SK-N-MC (cell line): ENCODE data around the gene TMEM88.

Experiments used
- EZH2 ChIP-seq: fragments of 200-600 bp; sonication (generic); IDR thresholded peaks from one replicate; pipeline ENCODE4 v1.6.1; 2017; ENCODE audit warnings: antibody characterized with exemption
- POLR2AphosphoS5 ChIP-seq: IDR thresholded peaks from 2 replicates; pipeline ENCODE4 v1.6.1; 2012; ENCODE audit warnings: mild to moderate bottlenecking, low read depth, low read length, borderline replicate concordance

DNA sequence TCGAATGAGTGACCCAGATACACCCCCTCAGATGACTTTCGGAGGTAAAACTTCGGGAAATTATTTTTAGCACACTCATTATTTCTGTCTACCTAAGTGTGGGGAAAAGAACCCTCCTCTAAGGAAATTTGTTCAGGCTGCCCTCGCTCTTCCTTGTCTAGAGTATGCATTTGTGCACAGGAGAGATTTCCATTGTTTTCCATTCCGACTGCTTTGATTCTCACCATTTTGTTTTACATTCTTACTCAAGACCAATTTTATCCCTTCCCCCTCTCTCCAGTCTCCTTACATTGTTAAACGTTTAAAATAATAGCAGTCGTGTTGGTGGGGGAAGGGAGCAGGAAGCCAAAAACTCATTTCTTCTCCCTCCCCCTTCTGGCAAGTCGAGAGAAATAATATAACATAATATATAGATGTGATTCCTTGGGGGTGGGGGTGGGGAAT lies 32.2 kb downstream of the TMEM88 start:
- TF ChIP-seq POLR2AphosphoS5 (no peak), EZH2 (no peak)
